GM10266 (cell line): ENCODE measurements around the gene ADRA1B.

Experiments used
- DNase-seq: peaks from one replicate; pipeline ENCODE4 v3.0.0; 2012; ENCODE audit errors: extremely low spot score
- TF ChIP-seq, protein P1 (sequence below): IDR thresholded peaks from 2 replicates; pipeline ENCODE4 v1.5.1; 2012; ENCODE audit warnings: mild to moderate bottlenecking, low read depth; ENCODE audit not compliant: control insufficient read depth, insufficient read depth; ENCODE audit errors: missing control alignments

ADRA1B gene

DNA sequence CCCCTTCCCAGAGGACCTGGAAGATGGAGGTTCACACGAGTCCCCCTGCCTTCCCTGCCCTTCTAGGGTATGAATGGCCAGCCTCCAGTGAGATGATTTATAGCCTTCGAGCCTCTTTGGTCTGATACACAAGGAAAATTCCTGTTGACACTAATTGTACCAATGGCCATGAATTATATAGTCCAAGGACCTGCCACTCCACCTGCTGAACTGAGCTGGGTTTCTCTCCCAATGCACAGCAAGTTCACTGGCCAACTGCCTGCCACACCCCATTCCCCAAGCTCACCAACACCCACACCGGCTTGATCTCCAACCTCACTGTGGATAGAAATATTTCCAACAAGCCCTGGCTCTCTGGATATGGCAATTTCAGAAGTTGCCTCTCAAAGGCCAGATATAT, 9.3 kb upstream of the ADRA1B start:
- TF ChIP-seq, protein P1, sequence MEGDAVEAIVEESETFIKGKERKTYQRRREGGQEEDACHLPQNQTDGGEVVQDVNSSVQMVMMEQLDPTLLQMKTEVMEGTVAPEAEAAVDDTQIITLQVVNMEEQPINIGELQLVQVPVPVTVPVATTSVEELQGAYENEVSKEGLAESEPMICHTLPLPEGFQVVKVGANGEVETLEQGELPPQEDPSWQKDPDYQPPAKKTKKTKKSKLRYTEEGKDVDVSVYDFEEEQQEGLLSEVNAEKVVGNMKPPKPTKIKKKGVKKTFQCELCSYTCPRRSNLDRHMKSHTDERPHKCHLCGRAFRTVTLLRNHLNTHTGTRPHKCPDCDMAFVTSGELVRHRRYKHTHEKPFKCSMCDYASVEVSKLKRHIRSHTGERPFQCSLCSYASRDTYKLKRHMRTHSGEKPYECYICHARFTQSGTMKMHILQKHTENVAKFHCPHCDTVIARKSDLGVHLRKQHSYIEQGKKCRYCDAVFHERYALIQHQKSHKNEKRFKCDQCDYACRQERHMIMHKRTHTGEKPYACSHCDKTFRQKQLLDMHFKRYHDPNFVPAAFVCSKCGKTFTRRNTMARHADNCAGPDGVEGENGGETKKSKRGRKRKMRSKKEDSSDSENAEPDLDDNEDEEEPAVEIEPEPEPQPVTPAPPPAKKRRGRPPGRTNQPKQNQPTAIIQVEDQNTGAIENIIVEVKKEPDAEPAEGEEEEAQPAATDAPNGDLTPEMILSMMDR: no peak
- DNase-seq: no peak

DNA sequence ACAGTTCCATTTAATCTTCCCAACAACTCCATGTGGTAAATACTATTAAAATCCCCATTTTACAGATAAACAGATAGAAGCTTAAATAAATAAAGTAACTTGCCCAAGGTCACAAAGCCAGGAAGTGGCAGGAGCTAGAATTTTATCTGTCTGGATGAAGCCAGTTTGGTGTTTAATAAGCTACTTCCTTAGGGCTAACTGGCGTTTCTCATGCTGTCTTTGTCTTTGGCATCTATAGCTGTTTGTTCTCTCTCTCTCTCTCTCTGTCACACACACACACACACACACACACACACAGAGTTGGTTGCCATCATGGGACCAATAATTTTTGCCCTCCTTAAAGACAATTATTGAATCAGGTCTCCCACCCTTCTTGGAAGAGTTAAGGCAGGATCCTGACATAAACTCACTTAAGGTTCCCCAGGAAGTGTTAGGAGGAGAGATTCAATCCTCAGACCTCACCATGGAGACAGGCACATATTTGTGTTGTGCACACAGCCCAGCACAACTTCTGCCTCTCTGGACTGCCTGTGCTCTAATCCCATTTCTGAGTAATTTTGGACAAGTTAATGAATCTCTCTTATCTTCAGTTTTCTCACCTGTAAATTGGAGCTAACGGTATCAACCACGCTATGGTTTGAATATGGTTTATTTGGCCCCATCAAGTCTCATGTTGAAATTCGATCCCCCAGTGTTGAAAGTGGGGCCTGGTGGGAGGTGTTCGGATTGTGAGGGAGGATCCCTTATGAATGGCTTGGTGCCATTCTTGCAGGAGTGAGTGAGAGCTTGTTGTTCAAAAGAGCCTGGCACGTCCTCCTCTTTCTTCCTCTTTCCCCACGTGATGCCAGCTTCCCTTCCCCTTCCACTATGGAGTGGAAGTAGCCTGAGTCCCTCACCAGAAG, 8.3 kb upstream of the ADRA1B start:
- DNase-seq: no peak
- TF ChIP-seq, protein P1: no peak

DNA sequence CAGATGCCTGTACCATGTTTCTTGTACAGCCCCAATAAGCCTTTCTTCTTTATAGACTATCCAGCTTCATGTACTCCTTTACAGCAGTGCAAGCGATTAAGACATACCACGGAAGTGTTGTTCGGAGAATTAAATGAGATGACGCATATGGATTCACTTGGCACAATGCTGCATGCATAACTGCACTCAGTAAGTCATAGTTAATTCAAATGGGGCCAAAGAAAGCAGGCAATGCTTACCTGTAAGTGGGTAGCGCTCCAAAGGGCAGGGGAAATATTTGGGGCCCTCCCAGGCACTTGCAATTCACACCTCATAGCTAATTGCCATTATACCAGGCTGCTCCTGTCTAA, 7.7 kb upstream of the ADRA1B start:
- TF ChIP-seq, protein P1: no peak
- no peak for DNase-seq

DNA sequence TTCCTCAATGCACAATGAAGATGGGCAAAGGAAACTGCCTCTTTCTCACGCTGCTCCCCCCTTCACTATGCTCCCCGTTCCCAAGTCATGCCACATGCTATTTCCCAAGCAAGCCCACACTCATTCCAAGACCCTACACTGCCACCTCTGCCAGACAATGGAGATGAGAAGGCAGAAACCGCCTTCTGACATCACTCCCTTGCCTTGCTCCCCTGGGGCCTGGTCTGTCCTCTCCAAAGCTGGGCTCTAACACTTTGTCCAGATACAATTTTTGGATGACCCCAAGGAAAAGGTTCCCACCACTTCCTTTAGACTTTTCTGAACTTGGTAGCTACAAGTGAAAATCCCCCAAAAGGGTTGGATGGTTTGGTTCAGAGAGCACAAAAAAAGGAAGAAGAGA, 7.2 kb upstream of the ADRA1B start:
- DNase-seq: no peak

DNA sequence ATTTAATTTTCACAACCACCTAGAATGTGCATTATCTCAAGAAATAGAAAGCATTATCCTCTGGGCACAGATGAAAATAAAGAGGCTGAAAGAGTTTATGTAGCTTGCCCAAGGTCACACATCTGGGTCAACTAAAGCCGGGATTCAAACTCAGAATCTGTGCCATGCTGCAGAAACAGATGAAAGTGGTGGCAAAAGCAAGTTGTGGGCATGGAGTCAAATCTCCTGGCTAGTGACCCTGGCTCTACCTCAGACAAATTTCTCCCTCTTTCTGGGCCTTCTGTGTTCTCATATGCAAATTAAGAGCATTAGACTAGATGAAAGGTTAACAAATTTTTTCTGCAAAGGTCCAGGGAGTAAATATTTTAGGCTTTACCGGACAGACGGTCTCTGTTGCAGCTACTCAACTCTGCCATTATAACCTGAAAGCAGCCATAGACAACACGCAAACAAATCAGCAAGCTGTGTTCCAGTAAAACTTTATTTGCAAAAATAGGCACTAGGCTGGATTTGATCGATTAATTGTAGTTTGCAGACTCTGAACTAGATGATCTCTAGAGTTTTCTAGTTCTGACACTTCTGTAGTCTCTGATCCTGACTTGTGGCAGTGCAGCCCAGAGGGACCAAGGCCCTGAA, 6.0 kb upstream of the ADRA1B start:
- TF ChIP-seq, protein P1: no peak
- no peak for DNase-seq

More for the DNA sequence above, 7.2 kb upstream of the ADRA1B start:
- TF ChIP-seq, protein P1: no peak

DNA sequence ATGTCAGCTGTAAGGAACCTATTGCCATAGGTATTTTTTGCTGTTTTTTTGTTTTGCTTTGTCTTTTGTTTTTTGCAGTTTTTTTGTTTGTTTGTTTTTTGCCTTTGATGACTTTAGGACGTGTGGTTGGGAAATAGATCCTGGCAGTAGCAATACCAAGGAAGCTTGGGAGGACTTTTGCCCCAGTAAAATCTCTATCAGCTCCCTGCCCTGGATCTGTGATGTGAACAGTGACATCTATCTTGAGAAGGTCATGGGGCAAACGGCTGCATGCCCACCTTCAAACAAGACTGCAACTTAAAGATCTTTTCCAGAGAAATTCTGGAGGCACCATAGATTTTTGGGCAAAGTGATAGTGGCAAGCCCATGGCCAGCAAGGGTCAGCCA, 5.4 kb upstream of the ADRA1B start:
- DNase-seq: no peak
- TF ChIP-seq, protein P1: no peak

DNA sequence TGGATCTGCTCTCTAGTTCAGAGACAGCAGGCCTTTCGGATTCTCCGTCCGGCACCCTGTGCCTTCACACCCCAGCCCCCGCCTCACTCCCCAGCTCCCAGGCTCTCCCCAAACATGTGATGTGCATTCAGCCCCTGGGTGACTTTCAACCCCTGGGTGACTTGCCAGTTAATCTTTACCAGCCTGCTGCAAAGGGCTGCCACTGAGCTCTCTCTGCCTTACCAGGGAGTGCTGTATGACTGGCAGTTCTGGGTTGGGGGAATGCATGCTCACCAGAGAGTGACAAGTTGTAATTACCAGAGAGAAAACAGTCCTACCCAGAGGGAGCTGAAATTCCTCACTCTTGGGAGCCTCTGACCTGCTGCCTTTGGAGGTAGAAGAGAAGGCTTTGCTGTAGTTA, 4.9 kb upstream of the ADRA1B start:
- DNase-seq: no peak
- TF ChIP-seq, protein P1: no peak
